HepG2 (cell line): ENCODE data around the gene NR1H2. TPM values are rescaled to one million over a fixed set of nuclear protein-coding genes. Genes with fewer than 3 reads are reported as not detected.
A peak's percentile ranks its signal among the peaks of the same experiment; 100 is the strongest.

Experiments used
- BHLHE40 ChIP-seq: IDR thresholded peaks from 2 replicates; pipeline ENCODE4 v1.6.1; 2011; ENCODE audit warnings: low read length, improper control_type of control experiment
- CCAR2 ChIP-seq: fragments of 200-400 bp; formaldehyde crosslinking; optimal IDR thresholded peaks from 2 replicates; pipeline ENCODE3; 2018; ENCODE audit warnings: low read depth, mild to moderate bottlenecking, low read length, moderate library complexity
- DNMT3B ChIP-seq: conservative IDR thresholded peaks from 2 replicates; pipeline ENCODE4 v1.6.1; 2016; ENCODE audit warnings: missing biosample characterization, control low read depth
- EED ChIP-seq: sonication (generic); formaldehyde crosslinking; IDR thresholded peaks from 2 replicates; pipeline ENCODE4 v1.5.0; 2020; ENCODE audit warnings: mild to moderate bottlenecking, missing genetic modification reagents
- FOXJ3 ChIP-seq: sonication (generic); formaldehyde crosslinking; IDR thresholded peaks from 2 replicates; pipeline ENCODE4 v1.4.0; 2020; ENCODE audit warnings: missing genetic modification reagents, mild to moderate bottlenecking, borderline replicate concordance
- HOMEZ ChIP-seq: IDR thresholded peaks from 2 replicates; pipeline ENCODE4 v1.6.1; 2016; ENCODE audit warnings: low read depth
- HOXA5 ChIP-seq: sonication (generic); formaldehyde crosslinking; IDR thresholded peaks from 2 replicates; pipeline ENCODE4 v1.4.0; 2020; ENCODE audit warnings: missing genetic modification reagents
- KMT2A ChIP-seq: sonication (generic); formaldehyde crosslinking; IDR thresholded peaks from 2 replicates; pipeline ENCODE4 v1.4.0; 2020; ENCODE audit warnings: missing genetic modification reagents
- PCBP1 ChIP-seq: fragments of 200-400 bp; formaldehyde crosslinking; IDR thresholded peaks from 2 replicates; pipeline ENCODE4 v1.6.1; 2017; ENCODE audit warnings: mild to moderate bottlenecking, low read depth, low read length, borderline replicate concordance
- PLRG1 ChIP-seq: fragments of 450-650 bp; conservative IDR thresholded peaks from 2 replicates; pipeline ENCODE4 v1.6.1; 2016
- POGZ ChIP-seq: sonication (generic); formaldehyde crosslinking; IDR thresholded peaks from 2 replicates; pipeline ENCODE4 v1.4.0; 2020; ENCODE audit warnings: mild to moderate bottlenecking, missing genetic modification reagents
- SALL1 ChIP-seq: sonication (generic); formaldehyde crosslinking; IDR thresholded peaks from 2 replicates; pipeline ENCODE4 v1.8.0; 2022; ENCODE audit warnings: mild to moderate bottlenecking, missing genetic modification reagents
- SMARCC2 ChIP-seq: fragments of 450-650 bp; IDR thresholded peaks from 2 replicates; pipeline ENCODE4 v1.6.1; 2017; ENCODE audit warnings: antibody characterized with exemption, mild to moderate bottlenecking
- SRSF1 ChIP-seq: fragments of 200-400 bp; formaldehyde crosslinking; optimal IDR thresholded peaks from 2 replicates; pipeline ENCODE3; 2017; ENCODE audit warnings: mild to moderate bottlenecking, low read depth, low read length, moderate library complexity
- SSRP1 ChIP-seq: IDR thresholded peaks from 2 replicates; pipeline ENCODE4 v1.6.1; 2016; ENCODE audit warnings: control low read depth
- TCF7L2 ChIP-seq: IDR thresholded peaks from 2 replicates; pipeline ENCODE4 v1.6.1; 2011; ENCODE audit warnings: mild to moderate bottlenecking, low read depth, low read length, moderate library complexity
- ZNF33B ChIP-seq: sonication (generic); formaldehyde crosslinking; IDR thresholded peaks from 2 replicates; pipeline ENCODE4 v1.5.1; 2020; ENCODE audit warnings: mild to moderate bottlenecking, missing genetic modification reagents
- ZNF784 ChIP-seq: sonication (generic); formaldehyde crosslinking; IDR thresholded peaks from 2 replicates; pipeline ENCODE4 v1.5.1; 2020; ENCODE audit warnings: missing genetic modification reagents, mild to moderate bottlenecking, borderline replicate concordance
- polyA plus RNA-seq, 8 experiments: library from polyadenylated mRNA; depleted of rRNA in 3 of 8; stranded (reverse) in 7 of 8; unstranded in 1 of 8; fragments of >200 nt; fragmentation: Illumina TruSeq in 4 of 8; extraction: Trizol in 4 of 8; gene quantifications; 2 replicates each; pipeline versions ENCODE4 v1.2.1 to v1.2.3, GENCODE V29; 2011 to 2016; ENCODE audit warnings: low read depth in 4 of 8, missing spikeins in 1 of 8, mixed read lengths in 1 of 8; ENCODE audit not compliant: insufficient read depth in 1 of 8
- total RNA-seq, 5 experiments: library from RNA; depleted of rRNA; stranded (reverse); fragments of >200 nt; fragmentation: Illumina TruSeq; extraction: Trizol; gene quantifications; 2 replicates each; pipeline ENCODE4 v1.2.3, GENCODE V29; 2016; ENCODE audit warnings: low read depth in 1 of 5
- TF ChIP-seq, protein P1 (sequence below): sonication (generic); formaldehyde crosslinking; IDR thresholded peaks from 2 replicates; pipeline ENCODE4 v1.4.0; 2020; ENCODE audit warnings: missing genetic modification reagents, borderline replicate concordance
- TF ChIP-seq, protein P2 (sequence below): IDR thresholded peaks from 2 replicates; pipeline ENCODE4 v1.6.1; 2012; ENCODE audit warnings: inconsistent platforms
- TF ChIP-seq, protein P3 (sequence below): sonication (generic); formaldehyde crosslinking; IDR thresholded peaks from 2 replicates; pipeline ENCODE4 v1.5.0; 2020; ENCODE audit warnings: mild to moderate bottlenecking, missing genetic modification reagents, borderline replicate concordance

The NR1H2 gene
- total and polyA plus RNA-seq, 2 of the 13 experiments (the other 11 are each of a cell fraction or from before 2014, with no cell fraction given): 10.3 to 13.5 TPM

GRCh38 chr19:50383852-50384684, 7.8 kb downstream of the NR1H2 start, which contains the start of gene POLD1 (continued):
- TF ChIP-seq, protein P1, sequence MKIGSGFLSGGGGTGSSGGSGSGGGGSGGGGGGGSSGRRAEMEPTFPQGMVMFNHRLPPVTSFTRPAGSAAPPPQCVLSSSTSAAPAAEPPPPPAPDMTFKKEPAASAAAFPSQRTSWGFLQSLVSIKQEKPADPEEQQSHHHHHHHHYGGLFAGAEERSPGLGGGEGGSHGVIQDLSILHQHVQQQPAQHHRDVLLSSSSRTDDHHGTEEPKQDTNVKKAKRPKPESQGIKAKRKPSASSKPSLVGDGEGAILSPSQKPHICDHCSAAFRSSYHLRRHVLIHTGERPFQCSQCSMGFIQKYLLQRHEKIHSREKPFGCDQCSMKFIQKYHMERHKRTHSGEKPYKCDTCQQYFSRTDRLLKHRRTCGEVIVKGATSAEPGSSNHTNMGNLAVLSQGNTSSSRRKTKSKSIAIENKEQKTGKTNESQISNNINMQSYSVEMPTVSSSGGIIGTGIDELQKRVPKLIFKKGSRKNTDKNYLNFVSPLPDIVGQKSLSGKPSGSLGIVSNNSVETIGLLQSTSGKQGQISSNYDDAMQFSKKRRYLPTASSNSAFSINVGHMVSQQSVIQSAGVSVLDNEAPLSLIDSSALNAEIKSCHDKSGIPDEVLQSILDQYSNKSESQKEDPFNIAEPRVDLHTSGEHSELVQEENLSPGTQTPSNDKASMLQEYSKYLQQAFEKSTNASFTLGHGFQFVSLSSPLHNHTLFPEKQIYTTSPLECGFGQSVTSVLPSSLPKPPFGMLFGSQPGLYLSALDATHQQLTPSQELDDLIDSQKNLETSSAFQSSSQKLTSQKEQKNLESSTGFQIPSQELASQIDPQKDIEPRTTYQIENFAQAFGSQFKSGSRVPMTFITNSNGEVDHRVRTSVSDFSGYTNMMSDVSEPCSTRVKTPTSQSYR: peak; percentile 17; the same call in 1 of the 2 replicates
- no peak for TF ChIP-seq FOXJ3 (CRISPR knock-in tag)
- no peak for TF ChIP-seq KMT2A (CRISPR knock-in tag)
- no peak for TF ChIP-seq SRSF1
- TF ChIP-seq PCBP1: 0 out of 2 replicates have a peak, but pooled peaks have one; percentile 71
- TF ChIP-seq DNMT3B (CRISPR knock-in tag): no peak
- TF ChIP-seq POGZ (CRISPR knock-in tag): no peak; the same call in 1 of the 2 replicates
- TF ChIP-seq ZNF33B (CRISPR knock-in tag): peak; percentile 89
- TF ChIP-seq EED (CRISPR knock-in tag): no peak
- TF ChIP-seq HOMEZ: 0 out of 2 replicates have a peak, but pooled peaks have one; percentile 10
- TF ChIP-seq BHLHE40: no peak
- TF ChIP-seq ZNF784 (CRISPR knock-in tag): peak; percentile 95
- TF ChIP-seq, protein P2, sequence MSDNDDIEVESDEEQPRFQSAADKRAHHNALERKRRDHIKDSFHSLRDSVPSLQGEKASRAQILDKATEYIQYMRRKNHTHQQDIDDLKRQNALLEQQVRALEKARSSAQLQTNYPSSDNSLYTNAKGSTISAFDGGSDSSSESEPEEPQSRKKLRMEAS: peak; percentile 77
- no peak for TF ChIP-seq PLRG1
- TF ChIP-seq TCF7L2: no peak
- TF ChIP-seq SMARCC2: no peak
- TF ChIP-seq SSRP1 (CRISPR knock-in tag): no peak
- TF ChIP-seq SALL1: peak; percentile 65; the same call in 1 of the 2 replicates
- TF ChIP-seq, protein P3, sequence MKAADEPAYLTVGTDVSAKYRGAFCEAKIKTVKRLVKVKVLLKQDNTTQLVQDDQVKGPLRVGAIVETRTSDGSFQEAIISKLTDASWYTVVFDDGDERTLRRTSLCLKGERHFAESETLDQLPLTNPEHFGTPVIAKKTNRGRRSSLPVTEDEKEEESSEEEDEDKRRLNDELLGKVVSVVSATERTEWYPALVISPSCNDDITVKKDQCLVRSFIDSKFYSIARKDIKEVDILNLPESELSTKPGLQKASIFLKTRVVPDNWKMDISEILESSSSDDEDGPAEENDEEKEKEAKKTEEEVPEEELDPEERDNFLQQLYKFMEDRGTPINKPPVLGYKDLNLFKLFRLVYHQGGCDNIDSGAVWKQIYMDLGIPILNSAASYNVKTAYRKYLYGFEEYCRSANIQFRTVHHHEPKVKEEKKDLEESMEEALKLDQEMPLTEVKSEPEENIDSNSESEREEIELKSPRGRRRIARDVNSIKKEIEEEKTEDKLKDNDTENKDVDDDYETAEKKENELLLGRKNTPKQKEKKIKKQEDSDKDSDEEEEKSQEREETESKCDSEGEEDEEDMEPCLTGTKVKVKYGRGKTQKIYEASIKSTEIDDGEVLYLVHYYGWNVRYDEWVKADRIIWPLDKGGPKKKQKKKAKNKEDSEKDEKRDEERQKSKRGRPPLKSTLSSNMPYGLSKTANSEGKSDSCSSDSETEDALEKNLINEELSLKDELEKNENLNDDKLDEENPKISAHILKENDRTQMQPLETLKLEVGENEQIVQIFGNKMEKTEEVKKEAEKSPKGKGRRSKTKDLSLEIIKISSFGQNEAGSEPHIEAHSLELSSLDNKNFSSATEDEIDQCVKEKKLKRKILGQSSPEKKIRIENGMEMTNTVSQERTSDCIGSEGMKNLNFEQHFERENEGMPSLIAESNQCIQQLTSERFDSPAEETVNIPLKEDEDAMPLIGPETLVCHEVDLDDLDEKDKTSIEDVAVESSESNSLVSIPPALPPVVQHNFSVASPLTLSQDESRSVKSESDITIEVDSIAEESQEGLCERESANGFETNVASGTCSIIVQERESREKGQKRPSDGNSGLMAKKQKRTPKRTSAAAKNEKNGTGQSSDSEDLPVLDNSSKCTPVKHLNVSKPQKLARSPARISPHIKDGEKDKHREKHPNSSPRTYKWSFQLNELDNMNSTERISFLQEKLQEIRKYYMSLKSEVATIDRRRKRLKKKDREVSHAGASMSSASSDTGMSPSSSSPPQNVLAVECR (CRISPR knock-in tag): peak; percentile 87
- TF ChIP-seq CCAR2: no peak
- TF ChIP-seq HOXA5 (CRISPR knock-in tag): peak; percentile 75; the same call in 1 of the 2 replicates
